ENCODE data around the gene TAF5L. TPM values are rescaled to one million over a fixed set of nuclear protein-coding genes. Genes with fewer than 3 reads are reported as not detected.

The TAF5L gene
- total and polyA plus RNA-seq, 4 experiments from 2014 or later: 4.3 to 21.3 (median 13.9) TPM

DNA sequence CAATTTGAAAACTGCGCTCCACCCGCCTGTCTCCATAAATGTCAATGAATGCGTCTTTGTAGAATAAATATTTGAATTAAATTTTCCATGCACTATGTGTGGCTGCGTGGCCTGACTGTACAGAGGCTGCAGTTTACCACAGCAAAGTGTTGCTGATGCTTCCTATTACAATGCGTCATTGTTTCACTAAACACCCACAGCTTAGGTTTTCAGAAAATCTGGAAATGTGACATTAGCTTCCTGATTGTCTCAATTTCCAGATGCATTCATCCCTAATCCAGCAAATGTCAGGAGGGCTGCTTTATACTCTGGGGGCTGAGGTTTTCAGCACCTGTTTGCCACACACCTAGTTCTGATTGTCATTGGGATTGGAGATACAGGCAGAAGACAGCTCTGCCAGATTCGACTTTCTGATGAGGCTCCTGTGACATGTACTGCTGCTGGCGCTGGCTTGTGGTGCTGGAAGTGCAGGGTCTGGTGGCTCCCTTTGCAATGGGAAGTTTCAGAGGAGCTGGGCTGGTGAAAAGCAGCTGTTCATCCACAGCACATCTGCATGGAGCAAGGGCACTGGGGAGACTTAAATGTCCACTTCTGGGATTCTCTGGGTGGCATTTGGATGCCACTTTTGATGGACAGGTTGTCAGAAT, 40.1 kb upstream of the TAF5L start:
- Mint-ChIP-seq H3K9me3 (no peaks in the 10 kb centered on the region), H3K27me3 (no peaks in the 10 kb centered on the region), H3K27ac (no peak overlapping the region), H3K4me3 (no peak overlapping the region), H3K36me3 (peaks cover 3 to 18% of the 10 kb centered on the region in 2 donors), H3K4me1 (peaks cover 3 to 6% (median 4%) of the 10 kb centered on the region in 4 donors)
- Histone ChIP-seq H3K36me3 (ENCODE audit: insufficient read depth, low read length) (no peaks in the 10 kb centered on the region), H3K27me3 (ENCODE audit: insufficient read depth, low read length) (no peaks in the 10 kb centered on the region), H3K4me1 (ENCODE audit: insufficient read depth, low read length) (peaks cover 16% of the 10 kb centered on the region), H3K9me3 (ENCODE audit: control insufficient read depth in 1 of 2, low read length in 2 of 2) (no peaks in the 10 kb centered on the region), H3K4me3 (ENCODE audit: low read length in 2 of 2) (no peak overlapping the region), H3K27ac (ENCODE audit: low read depth, low read length) (no peak overlapping the region)
- ChIA-PET POLR2A (ENCODE audit: partially characterized antibody) (no interaction called here), CTCF (ENCODE audit: partially characterized antibody) (interaction anchor here (1.4 kb wide), 1 partner anchor 639 kb away, joined by 3 read pairs; no protein-coding TSS in a partner anchor)
- intact Hi-C loops (cut with micrococcal nuclease): no loop called here
- DNase-seq: no peak

DNA sequence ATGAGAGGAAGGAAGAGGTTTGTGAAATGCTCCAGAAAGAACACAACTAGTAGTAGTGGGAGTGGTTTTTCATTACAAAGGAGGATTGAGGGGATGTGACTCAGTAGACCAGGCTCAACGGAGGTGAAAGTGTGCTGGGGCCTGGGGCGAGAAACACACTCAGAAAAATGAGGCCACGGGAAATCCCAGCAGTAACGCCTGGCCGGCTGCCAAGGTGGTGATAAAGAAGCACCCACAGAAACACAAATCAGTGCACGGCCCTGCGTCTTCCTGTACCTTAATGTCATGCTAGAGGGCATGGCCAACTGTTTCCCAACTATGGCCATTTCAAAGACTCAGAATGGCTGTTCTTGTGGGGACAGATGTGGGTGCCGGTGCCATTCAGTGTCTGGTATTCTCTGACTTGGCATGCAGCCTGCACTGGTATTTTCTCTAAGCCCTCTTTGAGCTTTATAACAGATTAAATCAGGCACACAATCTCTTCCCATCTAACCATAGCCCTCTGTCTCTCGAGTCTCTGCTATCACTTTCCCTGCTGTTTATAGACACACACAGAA, 38.3 kb upstream of the TAF5L start:
- CTCF ChIA-PET (ENCODE audit: partially characterized antibody): interaction anchor here (4.7 kb wide), 1 partner anchor 646 kb away, joined by 62 read pairs; no protein-coding TSS in a partner anchor
- Mint-ChIP-seq H3K4me3 (no peak overlapping the region), H3K36me3 (peaks cover 14 to 23% of the 10 kb centered on the region in 2 donors), H3K27ac (no peak overlapping the region), H3K4me1 (peaks cover 3 to 7% (median 4%) of the 10 kb centered on the region in 4 donors), H3K9me3 (no peaks in the 10 kb centered on the region), H3K27me3 (no peaks in the 10 kb centered on the region)
- Histone ChIP-seq H3K27me3 (ENCODE audit: insufficient read depth, low read length) (no peaks in the 10 kb centered on the region), H3K4me3 (ENCODE audit: low read length in 2 of 2) (no peak overlapping the region), H3K9me3 (ENCODE audit: control insufficient read depth in 1 of 2, low read length in 2 of 2) (no peaks in the 10 kb centered on the region), H3K27ac (ENCODE audit: low read depth, low read length) (peak overlapping the region; percentile 23), H3K4me1 (ENCODE audit: insufficient read depth, low read length) (peaks cover 16% of the 10 kb centered on the region), H3K36me3 (ENCODE audit: insufficient read depth, low read length) (peaks cover 4% of the 10 kb centered on the region)
- POLR2A ChIA-PET (ENCODE audit: partially characterized antibody): no interaction called here
- DNase-seq: peak; percentile 69 to 80 (median 75)
- intact Hi-C loops (cut with micrococcal nuclease): no loop called here

DNA sequence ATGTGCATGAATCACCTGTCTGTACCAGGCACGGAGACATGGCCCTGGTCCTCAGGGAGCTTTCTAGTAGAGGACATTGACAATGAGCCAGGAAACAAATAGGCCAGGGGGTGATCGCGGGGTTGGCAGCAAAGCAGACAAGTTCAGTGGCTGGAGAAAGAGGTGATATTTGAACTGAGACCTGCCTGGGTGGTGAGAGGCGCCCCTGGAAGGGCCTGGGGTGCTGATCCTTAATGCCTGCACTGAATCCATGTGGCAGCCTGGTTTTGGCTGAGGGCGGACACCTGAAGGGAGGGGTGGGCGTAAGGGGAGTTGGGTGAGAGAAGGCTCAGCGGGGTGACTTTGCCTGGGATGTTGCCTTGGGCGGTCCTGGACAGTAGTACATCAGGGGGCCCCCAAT, 36.0 kb upstream of the TAF5L start:
- intact Hi-C loops (cut with micrococcal nuclease): loop anchor here (1.0 to 2.0 kb wide), 2 partner anchors 53 to 648 kb away; no protein-coding TSS in a partner anchor
- Histone ChIP-seq H3K9me3 (ENCODE audit: control insufficient read depth in 1 of 2, low read length in 2 of 2) (no peaks in the 10 kb centered on the region), H3K27ac (ENCODE audit: low read depth, low read length) (no peak overlapping the region), H3K4me1 (ENCODE audit: insufficient read depth, low read length) (peaks cover 16% of the 10 kb centered on the region), H3K4me3 (ENCODE audit: low read length in 2 of 2) (no peak overlapping the region), H3K36me3 (ENCODE audit: insufficient read depth, low read length) (peaks cover 7% of the 10 kb centered on the region), H3K27me3 (ENCODE audit: insufficient read depth, low read length) (no peaks in the 10 kb centered on the region)
- Mint-ChIP-seq H3K9me3 (no peaks in the 10 kb centered on the region), H3K27ac (peak overlapping the region in 1 of 7 donors; percentile 13), H3K4me3 (no peak overlapping the region), H3K27me3 (no peaks in the 10 kb centered on the region), H3K36me3 (peaks cover 16 to 32% of the 10 kb centered on the region in 2 donors), H3K4me1 (peaks cover 3 to 7% (median 4%) of the 10 kb centered on the region in 4 donors)
- POLR2A ChIA-PET (ENCODE audit: partially characterized antibody): interaction anchor here (0.9 kb wide), 1 partner anchor 92 kb away, joined by 3 read pairs; no protein-coding TSS in a partner anchor
- CTCF ChIA-PET (ENCODE audit: partially characterized antibody): interaction anchor here (0.7 to 5.2 kb wide), 16 partner anchors 9 to 981 kb away, joined by 3 to 62 read pairs (median 6); partner anchors contain the start of gene ABCB10
- no peak for DNase-seq

DNA sequence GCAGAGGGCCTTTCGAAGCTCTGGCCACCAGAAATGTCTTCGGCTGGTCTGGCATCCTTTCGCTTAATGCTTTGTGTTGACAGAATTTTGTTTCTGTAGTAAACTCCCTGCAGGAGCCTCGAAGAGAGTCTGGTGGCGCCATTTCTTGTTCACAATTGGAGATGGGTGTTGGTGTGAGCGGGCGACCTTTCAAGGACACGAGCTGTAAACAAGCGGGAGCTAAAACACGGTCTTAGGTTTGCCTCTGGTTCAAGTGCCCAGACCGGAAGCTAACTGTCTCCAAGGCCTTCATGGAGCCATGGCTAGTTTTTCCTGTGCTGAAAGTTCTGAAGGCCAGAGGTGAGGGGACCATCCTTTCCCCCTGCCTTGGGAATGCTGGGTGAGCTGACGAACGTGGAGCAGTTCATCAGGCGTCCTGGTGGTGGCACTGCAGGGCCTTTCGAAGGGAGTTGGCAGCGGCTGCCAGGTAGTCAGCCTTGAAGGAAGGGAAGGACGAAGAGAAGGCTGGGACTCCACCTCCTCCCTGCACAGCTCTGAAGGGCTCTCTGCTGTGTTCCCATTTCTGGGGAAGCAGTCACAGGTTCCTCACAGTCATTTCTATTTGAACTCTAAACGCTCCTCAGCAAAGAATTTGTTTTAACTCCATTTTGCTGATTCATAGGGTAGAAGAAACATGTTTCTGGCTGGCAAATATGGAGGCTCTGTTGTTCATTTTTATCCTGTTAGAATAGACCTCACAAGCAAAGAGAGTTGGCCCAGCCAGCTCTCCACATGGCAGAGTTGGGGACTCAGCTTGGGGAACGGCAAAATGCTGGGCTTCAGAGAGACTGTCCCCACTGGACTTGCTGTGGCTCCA, 35.3 kb upstream of the TAF5L start:
- CTCF ChIA-PET (ENCODE audit: partially characterized antibody): interaction anchor here (0.6 to 5.2 kb wide), 18 partner anchors 9 to 982 kb away, joined by 3 to 62 read pairs (median 5); no protein-coding TSS in a partner anchor
- Histone ChIP-seq H3K27ac (ENCODE audit: low read depth, low read length) (no peak overlapping the region), H3K4me1 (ENCODE audit: insufficient read depth, low read length) (peaks cover 16% of the 10 kb centered on the region), H3K4me3 (ENCODE audit: low read length in 2 of 2) (no peak overlapping the region), H3K36me3 (ENCODE audit: insufficient read depth, low read length) (peaks cover 7% of the 10 kb centered on the region), H3K9me3 (ENCODE audit: control insufficient read depth in 1 of 2, low read length in 2 of 2) (no peaks in the 10 kb centered on the region), H3K27me3 (ENCODE audit: insufficient read depth, low read length) (no peaks in the 10 kb centered on the region)
- H3K27ac Mint-ChIP-seq: peak overlapping the region in 3 of 7 donors; percentile 13 to 51 (median 50)
- no peak overlapping the region for H3K4me3 Mint-ChIP-seq
- H3K27me3 Mint-ChIP-seq: no peaks in the 10 kb centered on the region
- intact Hi-C loops (cut with micrococcal nuclease): loop anchor here (1.0 to 2.0 kb wide), 2 partner anchors 54 to 649 kb away; no protein-coding TSS in a partner anchor
- DNase-seq: peak; percentile 59 to 66 (median 62)
- H3K36me3 Mint-ChIP-seq: peaks cover 16 to 37% of the 10 kb centered on the region in 2 donors
- POLR2A ChIA-PET (ENCODE audit: partially characterized antibody): interaction anchor here (0.9 kb wide), 1 partner anchor 92 kb away, joined by 3 read pairs; no protein-coding TSS in a partner anchor
- no peaks in the 10 kb centered on the region for H3K9me3 Mint-ChIP-seq
- H3K4me1 Mint-ChIP-seq: peaks cover 3 to 7% (median 4%) of the 10 kb centered on the region in 4 donors

DNA sequence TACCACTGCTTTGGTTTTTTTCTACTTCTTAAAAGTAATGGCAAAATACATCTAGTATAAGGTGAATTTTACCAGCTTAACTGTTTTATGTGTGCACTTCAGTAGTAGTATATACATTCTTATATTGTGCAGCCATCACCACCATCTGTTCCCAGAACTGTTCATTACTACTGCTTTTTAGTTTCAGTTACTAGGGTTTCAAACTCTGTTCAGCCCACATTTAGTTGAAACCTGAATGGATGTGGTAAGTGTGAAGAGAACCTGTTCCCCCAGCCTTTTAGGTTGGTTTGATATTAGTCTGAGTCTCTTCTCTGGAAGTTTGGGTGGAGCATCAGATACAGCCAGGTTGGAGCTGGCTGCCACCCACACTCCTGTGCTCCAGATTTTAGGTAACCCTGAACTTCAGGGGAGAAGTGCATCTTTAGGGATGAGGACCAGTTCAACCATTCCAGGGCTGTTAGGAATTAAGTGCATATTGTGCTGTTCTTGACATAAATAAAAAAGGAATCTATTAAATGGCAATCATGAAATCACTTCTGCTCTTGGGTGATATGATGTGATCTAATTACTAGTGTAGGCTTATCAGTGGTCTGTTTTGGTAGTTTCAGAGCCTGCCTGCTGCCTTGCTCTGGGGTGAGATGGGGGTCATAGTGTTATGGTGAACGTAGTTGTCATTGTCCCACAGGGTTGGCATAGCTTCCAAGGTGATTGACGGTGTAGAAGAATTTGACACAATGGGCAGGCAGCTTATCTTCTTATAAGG, 32.3 kb upstream of the TAF5L start:
- Histone ChIP-seq H3K4me1 (ENCODE audit: insufficient read depth, low read length) (no peaks in the 10 kb centered on the region), H3K9me3 (ENCODE audit: control insufficient read depth in 1 of 2, low read length in 2 of 2) (no peaks in the 10 kb centered on the region), H3K27me3 (ENCODE audit: insufficient read depth, low read length) (no peaks in the 10 kb centered on the region), H3K36me3 (ENCODE audit: insufficient read depth, low read length) (peaks cover 7% of the 10 kb centered on the region), H3K4me3 (ENCODE audit: low read length in 2 of 2) (no peak overlapping the region), H3K27ac (ENCODE audit: low read depth, low read length) (no peak overlapping the region)
- intact Hi-C loops (cut with micrococcal nuclease): no loop called here
- POLR2A ChIA-PET (ENCODE audit: partially characterized antibody): no interaction called here
- Mint-ChIP-seq H3K27me3 (no peaks in the 10 kb centered on the region), H3K36me3 (peaks cover 34 to 63% of the 10 kb centered on the region in 2 donors), H3K4me1 (peaks cover 3 to 7% (median 4%) of the 10 kb centered on the region in 4 donors), H3K27ac (peak overlapping the region in 2 of 7 donors; percentile 59 to 74), H3K4me3 (no peak overlapping the region), H3K9me3 (no peaks in the 10 kb centered on the region)
- CTCF ChIA-PET (ENCODE audit: partially characterized antibody): interaction anchor here (2.0 to 5.2 kb wide), 2 partner anchors 508 to 652 kb away, joined by 5 to 49 read pairs; no protein-coding TSS in a partner anchor
- no peak for DNase-seq

DNA sequence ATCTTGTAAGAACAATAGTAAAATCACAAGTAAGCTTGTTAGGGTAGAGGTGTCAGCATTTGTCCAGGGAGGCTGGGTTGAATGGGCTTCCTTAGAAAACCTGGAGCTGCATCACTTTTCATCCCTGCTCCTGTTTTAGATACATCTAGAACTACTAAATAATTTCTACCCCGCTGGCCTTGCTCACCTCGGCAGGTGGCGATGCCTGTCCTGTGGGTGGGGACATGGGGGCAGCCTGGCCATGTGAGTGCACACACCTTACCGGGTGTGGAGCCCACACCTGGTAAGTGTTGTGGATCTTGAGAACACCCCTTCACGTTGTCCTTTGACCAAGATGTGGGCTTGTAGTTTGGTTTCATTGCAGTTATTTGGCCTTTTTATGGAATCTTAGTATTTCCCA, 29.9 kb upstream of the TAF5L start:
- POLR2A ChIA-PET (ENCODE audit: partially characterized antibody): no interaction called here
- no peaks in the 10 kb centered on the region for H3K27me3 Mint-ChIP-seq

More for the DNA sequence above, 29.9 kb upstream of the TAF5L start:
- H3K27ac ChIP-seq (ENCODE audit: low read depth, low read length): no peak overlapping the region
- no peaks in the 10 kb centered on the region for H3K4me1 Mint-ChIP-seq
- no peaks in the 10 kb centered on the region for H3K9me3 Mint-ChIP-seq
- H3K27me3 ChIP-seq (ENCODE audit: insufficient read depth, low read length): no peaks in the 10 kb centered on the region
- DNase-seq: no peak
- peaks cover 16% of the 10 kb centered on the region for H3K36me3 ChIP-seq (ENCODE audit: insufficient read depth, low read length)
- CTCF ChIA-PET (ENCODE audit: partially characterized antibody): interaction anchor here (1.5 kb wide), 1 partner anchor 654 kb away, joined by 3 read pairs; no protein-coding TSS in a partner anchor
- no peaks in the 10 kb centered on the region for H3K4me1 ChIP-seq (ENCODE audit: insufficient read depth, low read length)
- intact Hi-C loops (cut with micrococcal nuclease): no loop called here
- no peak overlapping the region for H3K4me3 Mint-ChIP-seq
- H3K4me3 ChIP-seq (ENCODE audit: low read length in 2 of 2): no peak overlapping the region
- H3K36me3 Mint-ChIP-seq: peaks cover 38 to 76% of the 10 kb centered on the region in 2 donors
- no peak overlapping the region for H3K27ac Mint-ChIP-seq
- no peaks in the 10 kb centered on the region for H3K9me3 ChIP-seq (ENCODE audit: control insufficient read depth in 1 of 2, low read length in 2 of 2)
